Measurements from ENCODE around the gene FUS. TPM values are rescaled to one million over a fixed set of nuclear protein-coding genes. Genes with fewer than 3 reads are reported as not detected.

Gene FUS
- total and polyA plus RNA-seq, 2 of the 13 experiments (the other 11 are each of a cell fraction or from before 2014, with no cell fraction given) = 68.1 to 168 TPM

DNA sequence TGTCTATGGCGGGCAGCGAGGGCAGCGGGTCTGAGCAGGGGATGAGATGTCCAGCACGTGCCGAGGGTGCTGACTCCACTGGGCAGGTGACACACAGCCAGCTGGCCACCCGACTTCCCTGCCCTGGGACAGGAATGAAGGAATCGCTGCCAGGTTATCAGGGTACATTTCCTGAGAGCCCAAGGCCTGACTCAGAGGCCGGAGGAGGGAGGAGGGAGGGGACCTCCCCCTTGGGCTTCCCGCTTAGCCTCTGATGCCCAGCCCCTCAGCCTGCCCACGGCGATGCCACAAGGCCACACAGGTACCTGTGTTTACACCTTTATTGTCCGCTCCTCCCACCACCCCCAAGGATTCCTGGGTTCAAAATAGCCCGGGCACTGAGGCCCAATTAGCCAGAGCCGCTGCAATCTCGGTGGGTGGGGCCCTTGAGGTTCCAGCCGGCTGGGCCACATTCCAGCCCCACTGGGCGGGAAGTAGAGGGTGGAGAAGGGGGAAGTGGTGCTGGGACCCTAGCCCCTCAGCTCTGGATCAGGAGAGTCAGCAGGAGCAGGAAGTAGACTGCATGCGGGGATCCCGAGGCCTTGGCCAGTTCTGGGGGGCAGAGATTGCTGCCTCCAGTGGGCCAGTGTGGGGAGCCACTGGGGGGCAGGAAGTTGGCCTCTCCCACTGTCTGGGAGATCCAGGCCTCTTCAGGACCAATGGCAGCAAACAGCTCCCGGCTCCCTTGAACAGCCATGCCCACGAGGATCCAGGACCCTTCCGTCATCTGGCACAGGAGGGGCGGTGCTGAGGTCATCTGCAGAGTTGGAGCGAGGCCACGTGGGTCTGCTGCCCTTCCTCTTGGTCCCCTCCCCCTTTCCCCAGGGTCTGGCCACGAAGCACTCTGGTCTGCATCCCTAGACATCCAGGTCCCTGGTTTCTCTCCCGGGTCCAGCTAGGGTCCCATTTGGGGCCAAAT, 41.0 kb upstream of the FUS start (continued):
- TF ChIP-seq, protein P1, sequence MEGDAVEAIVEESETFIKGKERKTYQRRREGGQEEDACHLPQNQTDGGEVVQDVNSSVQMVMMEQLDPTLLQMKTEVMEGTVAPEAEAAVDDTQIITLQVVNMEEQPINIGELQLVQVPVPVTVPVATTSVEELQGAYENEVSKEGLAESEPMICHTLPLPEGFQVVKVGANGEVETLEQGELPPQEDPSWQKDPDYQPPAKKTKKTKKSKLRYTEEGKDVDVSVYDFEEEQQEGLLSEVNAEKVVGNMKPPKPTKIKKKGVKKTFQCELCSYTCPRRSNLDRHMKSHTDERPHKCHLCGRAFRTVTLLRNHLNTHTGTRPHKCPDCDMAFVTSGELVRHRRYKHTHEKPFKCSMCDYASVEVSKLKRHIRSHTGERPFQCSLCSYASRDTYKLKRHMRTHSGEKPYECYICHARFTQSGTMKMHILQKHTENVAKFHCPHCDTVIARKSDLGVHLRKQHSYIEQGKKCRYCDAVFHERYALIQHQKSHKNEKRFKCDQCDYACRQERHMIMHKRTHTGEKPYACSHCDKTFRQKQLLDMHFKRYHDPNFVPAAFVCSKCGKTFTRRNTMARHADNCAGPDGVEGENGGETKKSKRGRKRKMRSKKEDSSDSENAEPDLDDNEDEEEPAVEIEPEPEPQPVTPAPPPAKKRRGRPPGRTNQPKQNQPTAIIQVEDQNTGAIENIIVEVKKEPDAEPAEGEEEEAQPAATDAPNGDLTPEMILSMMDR (CRISPR knock-in tag; IDR thresholded peaks at IDR 0.05) = no peak; the same call in 1 of the 2 replicates
- TF ChIP-seq ZNF318 (CRISPR knock-in tag; IDR thresholded peaks at IDR 0.05) (no peak), NR2F2 (IDR thresholded peaks at IDR 0.05; ENCODE audit: borderline replicate concordance, low read depth) (no peak), ZNF282 (IDR thresholded peaks at IDR 0.05; ENCODE audit: partially characterized antibody) (no peak), TARDBP (CRISPR knock-in tag; IDR thresholded peaks at IDR 0.05) (no peak), RFX5 (IDR thresholded peaks at IDR 0.05; ENCODE audit: low read depth, low read length) (0 out of 2 replicates have a peak, but pooled peaks have one; percentile 12), NR1H2 (CRISPR knock-in tag; IDR thresholded peaks at IDR 0.05; ENCODE audit: borderline replicate concordance, low read depth) (no peak), GATAD2A (CRISPR knock-in tag; IDR thresholded peaks at IDR 0.05) (peak; percentile 5; the same call in 1 of the 2 replicates), SRF (IDR thresholded peaks at IDR 0.05; ENCODE audit: low read depth, low read length) (no peak), KLF13 (CRISPR knock-in tag; IDR thresholded peaks at IDR 0.05) (no peak), ZNF441 (CRISPR knock-in tag; IDR thresholded peaks at IDR 0.05; ENCODE audit: borderline replicate concordance) (peak; percentile 78; the same call in 1 of the 2 replicates), FOXA3 (CRISPR knock-in tag; IDR thresholded peaks at IDR 0.05) (no peak; the same call in 1 of the 2 replicates), ZNF644 (CRISPR knock-in tag; IDR thresholded peaks at IDR 0.05; ENCODE audit: low read depth) (peak; percentile 7; the same call in 1 of the 2 replicates), PHF5A (CRISPR knock-in tag; IDR thresholded peaks at IDR 0.05; ENCODE audit: low read depth, unreplicated experiment) (no peak), AHR (CRISPR knock-in tag; IDR thresholded peaks at IDR 0.05) (no peak)
- TF ChIP-seq, protein P2, sequence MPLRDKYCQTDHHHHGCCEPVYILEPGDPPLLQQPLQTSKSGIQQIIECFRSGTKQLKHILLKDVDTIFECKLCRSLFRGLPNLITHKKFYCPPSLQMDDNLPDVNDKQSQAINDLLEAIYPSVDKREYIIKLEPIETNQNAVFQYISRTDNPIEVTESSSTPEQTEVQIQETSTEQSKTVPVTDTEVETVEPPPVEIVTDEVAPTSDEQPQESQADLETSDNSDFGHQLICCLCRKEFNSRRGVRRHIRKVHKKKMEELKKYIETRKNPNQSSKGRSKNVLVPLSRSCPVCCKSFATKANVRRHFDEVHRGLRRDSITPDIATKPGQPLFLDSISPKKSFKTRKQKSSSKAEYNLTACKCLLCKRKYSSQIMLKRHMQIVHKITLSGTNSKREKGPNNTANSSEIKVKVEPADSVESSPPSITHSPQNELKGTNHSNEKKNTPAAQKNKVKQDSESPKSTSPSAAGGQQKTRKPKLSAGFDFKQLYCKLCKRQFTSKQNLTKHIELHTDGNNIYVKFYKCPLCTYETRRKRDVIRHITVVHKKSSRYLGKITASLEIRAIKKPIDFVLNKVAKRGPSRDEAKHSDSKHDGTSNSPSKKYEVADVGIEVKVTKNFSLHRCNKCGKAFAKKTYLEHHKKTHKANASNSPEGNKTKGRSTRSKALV (CRISPR knock-in tag; IDR thresholded peaks at IDR 0.05) = peak; percentile 63; the same call in 1 of the 2 replicates

Measured in HepG2 (cell line).